HepG2 (cell line): Measurements from ENCODE around the gene NT5C. TPM values are rescaled to one million over a fixed set of nuclear protein-coding genes. Genes with fewer than 3 reads are reported as not detected.

Experiments
- CBX1 ChIP-seq: IDR thresholded peaks from one replicate; pipeline ENCODE4 v1.6.1; 2016; ENCODE audit warnings: antibody characterized with exemption, low read depth
- CENPBD1 ChIP-seq: sonication (generic); formaldehyde crosslinking; IDR thresholded peaks from 2 replicates; pipeline ENCODE4 v1.8.0; 2022; ENCODE audit warnings: missing genetic modification reagents, low read depth, mild to moderate bottlenecking, borderline replicate concordance
- CENPT ChIP-seq: sonication (generic); formaldehyde crosslinking; IDR thresholded peaks from 2 replicates; pipeline ENCODE4 v1.8.0; 2022; ENCODE audit warnings: low read depth, mild to moderate bottlenecking, moderate library complexity, missing genetic modification reagents
- CERS6 ChIP-seq: sonication (generic); formaldehyde crosslinking; IDR thresholded peaks from 2 replicates; pipeline ENCODE4 v1.5.0; 2020; ENCODE audit warnings: missing genetic modification reagents
- CREB1 ChIP-seq, 2 experiments: fragments of 450-650 bp in 1 of 2; IDR thresholded peaks; 2 replicates each; pipeline ENCODE4 v1.6.1; 2016 to 2017; ENCODE audit warnings: control low read depth in 1 of 2, mild to moderate bottlenecking in 1 of 2, missing compliant biosample characterization in 1 of 2, missing genetic modification characterization in 1 of 2
- FOSL2 ChIP-seq: sonication (generic); formaldehyde crosslinking; IDR thresholded peaks from 2 replicates; pipeline ENCODE4 v1.4.0; 2020; ENCODE audit warnings: missing genetic modification reagents
- FOXK1 ChIP-seq: sonication (generic); formaldehyde crosslinking; IDR thresholded peaks from 2 replicates; pipeline ENCODE4 v1.4.0; 2020; ENCODE audit warnings: low read depth, missing genetic modification reagents, borderline replicate concordance
- HNF4G ChIP-seq, 2 experiments: sonication (generic) in 1 of 2; formaldehyde crosslinking in 1 of 2; IDR thresholded peaks; 2 replicates each; pipeline versions ENCODE4 v1.4.0 to v1.6.1; 2011 to 2020; ENCODE audit warnings: borderline replicate concordance in 2 of 2, low read depth in 2 of 2, mild to moderate bottlenecking in 2 of 2, low read length in 1 of 2, missing genetic modification reagents in 1 of 2, moderate library complexity in 1 of 2
- HOXA5 ChIP-seq: sonication (generic); formaldehyde crosslinking; IDR thresholded peaks from 2 replicates; pipeline ENCODE4 v1.4.0; 2020; ENCODE audit warnings: missing genetic modification reagents
- KLF11 ChIP-seq: IDR thresholded peaks from 2 replicates; pipeline ENCODE4 v1.6.1; 2016; ENCODE audit warnings: missing compliant biosample characterization
- MYPOP ChIP-seq: sonication (generic); formaldehyde crosslinking; IDR thresholded peaks from 2 replicates; pipeline ENCODE4 v1.8.1; 2023; ENCODE audit warnings: mild to moderate bottlenecking, moderate library complexity, missing genetic modification reagents
- NR0B2 ChIP-seq: sonication (generic); formaldehyde crosslinking; IDR thresholded peaks from 2 replicates; pipeline ENCODE4 v1.4.0; 2020; ENCODE audit warnings: mild to moderate bottlenecking, missing genetic modification reagents
- ZBTB3 ChIP-seq: sonication (generic); formaldehyde crosslinking; IDR thresholded peaks from 2 replicates; pipeline ENCODE4 v1.4.0; 2020; ENCODE audit warnings: low read depth, mild to moderate bottlenecking, moderate library complexity, missing genetic modification reagents, borderline replicate concordance
- ZBTB49 ChIP-seq: sonication (generic); formaldehyde crosslinking; IDR thresholded peaks from 2 replicates; pipeline ENCODE4 v1.4.0; 2020; ENCODE audit warnings: missing genetic modification reagents, borderline replicate concordance
- ZC3H4 ChIP-seq: sonication (generic); formaldehyde crosslinking; IDR thresholded peaks from 2 replicates; pipeline ENCODE4 v1.4.0; 2020; ENCODE audit warnings: missing genetic modification reagents, borderline replicate concordance
- ZNF503 ChIP-seq: sonication (generic); formaldehyde crosslinking; IDR thresholded peaks from 2 replicates; pipeline ENCODE4 v1.4.0; 2020; ENCODE audit warnings: missing genetic modification reagents
- ZNF557 ChIP-seq: sonication (generic); formaldehyde crosslinking; IDR thresholded peaks from 2 replicates; pipeline ENCODE4 v1.4.0; 2020; ENCODE audit warnings: missing genetic modification reagents
- ZSCAN9 ChIP-seq: IDR thresholded peaks from 2 replicates; pipeline ENCODE4 v1.6.1; 2016; ENCODE audit warnings: borderline replicate concordance
- polyA plus RNA-seq, 8 experiments: library from polyadenylated mRNA; depleted of rRNA in 3 of 8; stranded (reverse) in 7 of 8; unstranded in 1 of 8; fragments of >200 nt; fragmentation: Illumina TruSeq in 4 of 8; extraction: Trizol in 4 of 8; gene quantifications; 2 replicates each; pipeline versions ENCODE4 v1.2.1 to v1.2.3, GENCODE V29; 2011 to 2016; ENCODE audit warnings: low read depth in 4 of 8, missing spikeins in 1 of 8, mixed read lengths in 1 of 8; ENCODE audit not compliant: insufficient read depth in 1 of 8
- total RNA-seq, 5 experiments: library from RNA; depleted of rRNA; stranded (reverse); fragments of >200 nt; fragmentation: Illumina TruSeq; extraction: Trizol; gene quantifications; 2 replicates each; pipeline ENCODE4 v1.2.3, GENCODE V29; 2016; ENCODE audit warnings: low read depth in 1 of 5

The NT5C gene
- total and polyA plus RNA-seq, 2 of the 13 experiments (the other 11 are each of a cell fraction or from before 2014, with no cell fraction given), result 42.8 to 48.6 TPM

GRCh38 chr17:75131278-75132017 is at the start of gene NT5C (continued):
- TF ChIP-seq ZBTB49 (CRISPR knock-in tag) (no peak), ZNF503 (CRISPR knock-in tag) (peak; percentile 27; the same call in 1 of the 2 replicates), FOSL2 (peak; percentile 18; the same call in 1 of the 2 replicates), MYPOP (CRISPR knock-in tag) (peak; percentile 37; the same call in 1 of the 2 replicates), HOXA5 (CRISPR knock-in tag) (no peak; the same call in 1 of the 2 replicates), CENPBD1 (CRISPR knock-in tag) (no peak; the same call in 1 of the 2 replicates), ZNF557 (CRISPR knock-in tag) (0 out of 2 replicates have a peak, but pooled peaks have one; percentile 64), CENPT (CRISPR knock-in tag) (peak; percentile 97), ZBTB3 (CRISPR knock-in tag) (peak; percentile 77), FOXK1 (CRISPR knock-in tag) (peak; percentile 32; the same call in 1 of the 2 replicates), HNF4G (IDR thresholded peaks at IDR 0.05; ENCODE audit: borderline replicate concordance, low read depth, low read length) (peak; percentile 15; the same call in 1 of the 2 replicates), HNF4G (CRISPR knock-in tag; IDR thresholded peaks at IDR 0.05; ENCODE audit: borderline replicate concordance, low read depth) (no peak; the same call in 1 of the 2 replicates), CERS6 (CRISPR knock-in tag) (no peak; the same call in 1 of the 2 replicates), CBX1 (peak; percentile 83), ZSCAN9 (CRISPR knock-in tag) (peak; percentile 61; the same call in 1 of the 2 replicates), CREB1 (IDR thresholded peaks at IDR 0.05) (no peak), CREB1 (CRISPR knock-in tag; IDR thresholded peaks at IDR 0.05) (no peak), ZC3H4 (CRISPR knock-in tag) (no peak), KLF11 (no peak; the same call in 1 of the 2 replicates), NR0B2 (peak; percentile 93)
